GM12891 (cell line): ENCODE data around the gene IL4R.

Experiments used
- PAX5 ChIP-seq: IDR thresholded peaks from 2 replicates; pipeline ENCODE4 v1.6.1; 2011; ENCODE audit warnings: low read length, moderate library complexity, mild to moderate bottlenecking; ENCODE audit not compliant: insufficient read depth, severe bottlenecking
- POLR2A ChIP-seq: IDR thresholded peaks from 2 replicates; pipeline ENCODE4 v1.6.1; 2011; ENCODE audit warnings: low read depth, low read length, control low read depth
- POLR2AphosphoS5 ChIP-seq: IDR thresholded peaks from 2 replicates; pipeline ENCODE4 v1.6.1; 2011; ENCODE audit warnings: low read depth, low read length, control low read depth
- POU2F2 ChIP-seq: IDR thresholded peaks from 2 replicates; pipeline ENCODE4 v1.6.1; 2011; ENCODE audit warnings: low read depth, mild to moderate bottlenecking, control low read depth, low read length, moderate library complexity

GRCh38 chr16:27284865-27285675, 28.7 kb upstream of the IL4R start:
- TF ChIP-seq POLR2AphosphoS5: no peak
- TF ChIP-seq POLR2A: no peak
- no peak for TF ChIP-seq POU2F2
- TF ChIP-seq PAX5: no peak
